ENCODE results near the gene ZNF764.
A peak's percentile ranks its signal among the peaks of the same experiment; 100 is the strongest.

The ZNF764 gene

GRCh38 chr16:30562021-30562420 lies 3.8 kb upstream of the ZNF764 start:
- Histone ChIP-seq H3K4me3 (replicated peaks; ENCODE audit: low read depth, low read length) (no peak overlapping the region), H3K27me3 (replicated peaks; ENCODE audit: control insufficient read depth, insufficient read depth, low read length) (no peaks in the 10 kb centered on the region), H3K36me3 (ENCODE audit: control insufficient read depth, insufficient read depth, low read length) (no peaks in the 10 kb centered on the region)
- DNase-seq (ENCODE audit: extremely low read depth, insufficient read length) = no peak
- TF ChIP-seq CTCF (IDR thresholded peaks at IDR 0.05; ENCODE audit: insufficient read depth, low read length, poor library complexity, severe bottlenecking) = no peak

GRCh38 chr16:30561089-30561816 lies 3.1 kb upstream of the ZNF764 start:
- H3K4me3 ChIP-seq (replicated peaks; ENCODE audit: low read depth, low read length) = no peak overlapping the region
- no peaks in the 10 kb centered on the region for H3K27me3 ChIP-seq (replicated peaks; ENCODE audit: control insufficient read depth, insufficient read depth, low read length)
- peak; percentile 64 for DNase-seq (ENCODE audit: extremely low read depth, insufficient read length)
- no peaks in the 10 kb centered on the region for H3K36me3 ChIP-seq (ENCODE audit: control insufficient read depth, insufficient read depth, low read length)
- no peak for TF ChIP-seq CTCF (IDR thresholded peaks at IDR 0.05; ENCODE audit: insufficient read depth, low read length, poor library complexity, severe bottlenecking)

- no peak for DNase-seq (ENCODE audit: extremely low read depth, insufficient read length)
- H3K4me3 ChIP-seq (replicated peaks; ENCODE audit: low read depth, low read length) = no peak overlapping the region
- no peak for TF ChIP-seq CTCF (IDR thresholded peaks at IDR 0.05; ENCODE audit: insufficient read depth, low read length, poor library complexity, severe bottlenecking)
These were observed 1.5 kb upstream of the ZNF764 start for GRCh38 chr16:30559690-30560089.

GRCh38 chr16:30558789-30559377 lies 709 bp upstream of the ZNF764 start:
- H3K27me3 ChIP-seq (replicated peaks; ENCODE audit: control insufficient read depth, insufficient read depth, low read length) = no peaks in the 10 kb centered on the region
- no peak for DNase-seq (ENCODE audit: extremely low read depth, insufficient read length)
- no peak overlapping the region for H3K4me3 ChIP-seq (replicated peaks; ENCODE audit: low read depth, low read length)
- H3K36me3 ChIP-seq (ENCODE audit: control insufficient read depth, insufficient read depth, low read length) = peaks cover 5% of the 10 kb centered on the region; the same call in 1 of the 2 replicates
- TF ChIP-seq CTCF (IDR thresholded peaks at IDR 0.05; ENCODE audit: insufficient read depth, low read length, poor library complexity, severe bottlenecking) = no peak

More at GRCh38 chr16:30559690-30560089, 1.5 kb upstream of the ZNF764 start:
- no peaks in the 10 kb centered on the region for H3K27me3 ChIP-seq (replicated peaks; ENCODE audit: control insufficient read depth, insufficient read depth, low read length)
- H3K36me3 ChIP-seq (ENCODE audit: control insufficient read depth, insufficient read depth, low read length) = peaks cover 3% of the 10 kb centered on the region; the same call in 1 of the 2 replicates

- H3K36me3 ChIP-seq (ENCODE audit: control insufficient read depth, insufficient read depth, low read length) = peaks cover 7% of the 10 kb centered on the region; the same call in 1 of the 2 replicates
- TF ChIP-seq CTCF (IDR thresholded peaks at IDR 0.05; ENCODE audit: insufficient read depth, low read length, poor library complexity, severe bottlenecking) = no peak
- peak overlapping the region; percentile 76 for H3K4me3 ChIP-seq (replicated peaks; ENCODE audit: low read depth, low read length)
- no peaks in the 10 kb centered on the region for H3K27me3 ChIP-seq (replicated peaks; ENCODE audit: control insufficient read depth, insufficient read depth, low read length)
- DNase-seq (ENCODE audit: extremely low read depth, insufficient read length) = no peak
These were observed 542 bp downstream of the ZNF764 start for GRCh38 chr16:30557707-30557956.
